CD4-positive, alpha-beta T cell (primary cell): Measurements from ENCODE around the gene RFPL4A. TPM values are rescaled to one million over a fixed set of nuclear protein-coding genes. Genes with fewer than 3 reads are reported as not detected.
"Not testable (repeated sequence)": the region's sequence is repeated elsewhere in the genome, so short reads cannot be mapped to it uniquely, and the experiment has no call there.

Experiments used
- ATAC-seq: fragments of 200-7000 bp; cut with Tn5 transposase; one replicate; pipeline ENCODE4 v1.10.0; 2022; ENCODE audit warnings: mild to moderate bottlenecking; ENCODE audit not compliant: poor library complexity
- CTCF ChIA-PET: fragments of 350-600 bp; sonication (Branson Sonifier 250); formaldehyde crosslinking; loops from one replicate; lab custom pipeline; 2021; ENCODE audit warnings: antibody characterized with exemption, inconsistent platforms; lab: Charles Lee
- POLR2A ChIA-PET: fragments of 350-600 bp; sonication (Branson Sonifier 250); formaldehyde crosslinking; loops from one replicate; lab custom pipeline; 2021; ENCODE audit warnings: antibody characterized with exemption, inconsistent platforms; lab: Charles Lee
- DNase-seq, 14 experiments: peaks; one replicate each; pipeline ENCODE4 v3.0.0-alpha.2; 2013 to 2020; ENCODE audit warnings: mixed read lengths in 2 of 14
- H3K27ac ChIP-seq, 2 donors: one replicate each; pipeline versions ENCODE4 v1.5.1 to v1.7.0; 2013; ENCODE audit warnings: low read length in 2 of 2, low read depth in 1 of 2, mild to moderate bottlenecking in 1 of 2
- H3K27me3 ChIP-seq, 2 experiments: 1 replicate in 1 of 2; 2 replicates in 1 of 2; pipeline versions ENCODE4 v1.6.1 to v1.7.0; 2013; ENCODE audit warnings: low read length in 2 of 2, control low read depth in 1 of 2, mild to moderate bottlenecking in 1 of 2, moderate library complexity in 1 of 2; ENCODE audit not compliant: insufficient read depth in 2 of 2, control insufficient read depth in 1 of 2
- H3K36me3 ChIP-seq: one replicate; pipeline ENCODE4 v1.6.1; 2013; ENCODE audit warnings: low read length, control low read depth; ENCODE audit not compliant: insufficient read depth
- H3K4me1 ChIP-seq: one replicate; pipeline ENCODE4 v1.6.1; 2013; ENCODE audit warnings: low read length, control low read depth; ENCODE audit not compliant: insufficient read depth
- H3K4me3 ChIP-seq: one replicate; pipeline ENCODE4 v1.5.1; 2013; ENCODE audit warnings: mild to moderate bottlenecking, low read length, moderate library complexity
- H3K9me3 ChIP-seq, 2 experiments: 1 replicate in 1 of 2; 2 replicates in 1 of 2; pipeline versions ENCODE4 v1.6.1 to v1.7.0; 2013; ENCODE audit warnings: low read length in 2 of 2, mild to moderate bottlenecking in 2 of 2, control low read depth in 1 of 2, moderate library complexity in 1 of 2; ENCODE audit not compliant: control insufficient read depth in 1 of 2, insufficient read depth in 1 of 2
- H3K27ac Mint-ChIP-seq: one replicate; pipeline ENCODE4 v1.8.0; 2020; ENCODE audit warnings: mixed read lengths
- H3K27me3 Mint-ChIP-seq: one replicate; pipeline ENCODE4 v1.8.0; 2021; ENCODE audit warnings: mixed read lengths
- H3K36me3 Mint-ChIP-seq: one replicate; pipeline ENCODE4 v1.8.0; 2021; ENCODE audit warnings: low read depth, mixed read lengths
- H3K4me1 Mint-ChIP-seq: one replicate; pipeline ENCODE4 v1.8.0; 2021; ENCODE audit warnings: low read depth, mixed read lengths
- H3K4me3 Mint-ChIP-seq: one replicate; pipeline ENCODE4 v1.8.0; 2020; ENCODE audit warnings: mild to moderate bottlenecking, mixed read lengths
- H3K9me3 Mint-ChIP-seq: one replicate; pipeline ENCODE4 v1.8.0; 2020; ENCODE audit warnings: mixed read lengths
- CTCF ChIP-seq: fragments of 200-600 bp; IDR thresholded peaks from one replicate; pipeline ENCODE4 v1.8.0; 2022; ENCODE audit warnings: antibody characterized with exemption, mild to moderate bottlenecking
- intact Hi-C, 2 experiments: fragments of 100-400 bp; cut with DNase I in 1 of 2; cut with micrococcal nuclease in 1 of 2; formaldehyde crosslinking; loops; one replicate each; pipeline versions ENCODE4 v1.15.1 to v1.9.0; 2023 to 2025; cut with DNase I, micrococcal nuclease
- total RNA-seq, 174 experiments: library from RNA in 2 of 174; stranded (reverse) in 2 of 174; gene quantifications; one replicate each; pipeline ENCODE4 v1.2.3 and lab custom pipeline; 2021 to 2026

Gene RFPL4A
- total RNA-seq, 2 experiments from 2014 or later: not detected

- no peaks in the 10 kb centered on the region for H3K4me1 ChIP-seq
- no peaks in the 10 kb centered on the region for H3K4me1 Mint-ChIP-seq
- peaks cover 20 to 25% of the 10 kb centered on the region in 2 experiments for H3K27me3 ChIP-seq
- ChIA-PET CTCF (no interaction called here), POLR2A (no interaction called here)
- no peak overlapping the region for H3K4me3 ChIP-seq
- H3K27me3 Mint-ChIP-seq: peaks cover 69% of the 10 kb centered on the region
- no peak for TF ChIP-seq CTCF
- intact Hi-C loops: no loop called here
- ATAC-seq: no peak
- H3K9me3 ChIP-seq: peaks cover 0 to 20% of the 10 kb centered on the region in 2 experiments
- H3K36me3 ChIP-seq: no peaks in the 10 kb centered on the region
- no peak overlapping the region for H3K27ac Mint-ChIP-seq
- no peak for DNase-seq
- no peak overlapping the region for H3K4me3 Mint-ChIP-seq
- H3K9me3 Mint-ChIP-seq: peaks cover 7% of the 10 kb centered on the region
- H3K36me3 Mint-ChIP-seq: no peaks in the 10 kb centered on the region
- no peak overlapping the region for H3K27ac ChIP-seq
Measured at GRCh38 chr19:55720214-55720746, 38.6 kb upstream of the RFPL4A start.

- Histone ChIP-seq H3K27me3 (peaks cover 20 to 25% of the 10 kb centered on the region in 2 experiments), H3K9me3 (peaks cover 0 to 20% of the 10 kb centered on the region in 2 experiments), H3K4me1 (no peaks in the 10 kb centered on the region), H3K27ac (no peak overlapping the region), H3K4me3 (no peak overlapping the region), H3K36me3 (no peaks in the 10 kb centered on the region)
- peaks cover 72% of the 10 kb centered on the region for H3K27me3 Mint-ChIP-seq
- H3K27ac Mint-ChIP-seq: no peak overlapping the region
- H3K4me1 Mint-ChIP-seq: no peaks in the 10 kb centered on the region
- DNase-seq (no peak), ATAC-seq (no peak)
- H3K4me3 Mint-ChIP-seq: no peak overlapping the region
- intact Hi-C loops: no loop called here
- no peaks in the 10 kb centered on the region for H3K36me3 Mint-ChIP-seq
- POLR2A ChIA-PET: no interaction called here
- CTCF ChIA-PET: no interaction called here
- TF ChIP-seq CTCF: no peak
- peaks cover 7% of the 10 kb centered on the region for H3K9me3 Mint-ChIP-seq
Measured at GRCh38 chr19:55720801-55721200, 38.1 kb upstream of the RFPL4A start.

- no peak for ATAC-seq
- Histone ChIP-seq H3K27ac (no peak overlapping the region), H3K27me3 (peaks cover 12 to 16% of the 10 kb centered on the region in 2 experiments), H3K4me1 (no peaks in the 10 kb centered on the region), H3K36me3 (no peaks in the 10 kb centered on the region), H3K9me3 (peaks cover 0 to 20% of the 10 kb centered on the region in 2 experiments), H3K4me3 (no peak overlapping the region)
- Mint-ChIP-seq H3K27me3 (peaks cover 59% of the 10 kb centered on the region), H3K27ac (no peak overlapping the region), H3K36me3 (no peaks in the 10 kb centered on the region), H3K4me3 (no peak overlapping the region), H3K4me1 (no peaks in the 10 kb centered on the region), H3K9me3 (peaks cover 7% of the 10 kb centered on the region)
- DNase-seq: no peak
- POLR2A ChIA-PET: no interaction called here
- CTCF ChIA-PET: no interaction called here
- intact Hi-C loops: no loop called here
- TF ChIP-seq CTCF: no peak
Measured at GRCh38 chr19:55723491-55723890, 35.4 kb upstream of the RFPL4A start.

- H3K4me1 ChIP-seq, H3K27ac ChIP-seq, intact Hi-C loops, H3K4me1 Mint-ChIP-seq, H3K9me3 ChIP-seq, ATAC-seq, POLR2A ChIA-PET, H3K27me3 Mint-ChIP-seq, H3K27me3 ChIP-seq, H3K4me3 Mint-ChIP-seq, CTCF ChIA-PET, DNase-seq, H3K4me3 ChIP-seq, H3K27ac Mint-ChIP-seq, H3K9me3 Mint-ChIP-seq, H3K36me3 Mint-ChIP-seq, H3K36me3 ChIP-seq: not testable (repeated sequence)
Measured at GRCh38 chr19:55730378-55730777, 28.5 kb upstream of the RFPL4A start.
